Stimulated activated CD8-positive, alpha-beta memory T cell treated with anti-CD3 and anti-CD28 coated beads, Interleukin-15, amount 100 ng/mL, for 48 hours (primary cell): Measurements from ENCODE around the gene C8A.

Experiments
- DNase-seq, 2 donors: peaks; one replicate each; pipeline ENCODE4 v3.0.0-alpha.2; 2020; ENCODE audit warnings: low read depth in 2 of 2

C8A gene

DNA sequence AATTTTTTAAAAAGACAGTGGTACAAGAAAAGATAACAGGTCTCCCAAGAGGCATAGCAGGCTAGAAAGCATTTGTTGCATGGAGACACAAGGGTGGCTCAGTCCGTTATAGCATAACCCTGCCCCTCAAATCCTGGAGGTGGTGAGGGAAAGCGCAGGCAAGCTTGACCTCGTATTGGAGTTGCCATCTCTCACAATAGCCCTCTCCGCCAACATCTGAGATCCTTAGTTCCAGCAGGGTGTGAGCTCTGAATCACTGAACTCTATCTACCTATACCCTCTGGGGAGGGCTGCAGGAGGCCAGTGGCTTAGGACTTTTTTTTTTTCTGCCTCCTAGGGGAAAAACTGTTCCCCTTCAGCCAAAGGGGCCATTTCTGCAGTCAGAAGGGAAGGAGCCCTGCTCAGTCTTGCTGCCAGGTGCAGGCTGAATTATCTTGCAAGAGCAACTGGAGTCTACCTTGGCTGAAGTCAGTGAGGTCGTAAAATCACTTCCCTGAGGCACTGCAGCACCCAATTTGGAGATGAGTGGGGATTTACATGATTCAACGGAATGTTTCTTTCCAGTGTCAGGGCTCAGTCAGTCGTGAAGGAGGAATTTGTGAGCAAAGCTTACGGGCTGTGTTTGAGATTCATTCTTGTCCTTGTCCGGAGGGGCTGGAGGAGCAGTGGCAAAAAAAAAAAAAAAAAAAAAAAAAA lies 17.2 kb upstream of the C8A start:
- DNase-seq = no peak

DNA sequence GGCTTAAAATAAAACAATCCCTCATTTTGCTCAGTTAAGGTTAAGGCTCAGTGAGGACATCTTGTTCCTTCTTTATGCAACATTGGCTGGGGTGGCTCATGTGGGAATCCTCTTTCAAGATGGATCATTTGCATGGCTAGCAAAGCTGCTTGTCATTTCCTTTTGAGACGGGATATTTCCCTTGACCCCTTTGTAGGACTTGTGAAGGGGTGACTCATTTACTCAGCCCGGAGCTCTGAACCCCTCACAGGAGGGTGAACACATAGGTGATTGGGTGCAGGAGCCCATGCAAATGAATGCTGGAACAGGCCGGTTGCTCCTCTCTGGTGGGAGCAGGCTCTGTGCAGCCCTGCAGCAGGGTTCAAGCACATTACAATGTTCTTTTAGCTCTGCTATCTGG lies 15.8 kb upstream of the C8A start:
- no peak for DNase-seq

DNA sequence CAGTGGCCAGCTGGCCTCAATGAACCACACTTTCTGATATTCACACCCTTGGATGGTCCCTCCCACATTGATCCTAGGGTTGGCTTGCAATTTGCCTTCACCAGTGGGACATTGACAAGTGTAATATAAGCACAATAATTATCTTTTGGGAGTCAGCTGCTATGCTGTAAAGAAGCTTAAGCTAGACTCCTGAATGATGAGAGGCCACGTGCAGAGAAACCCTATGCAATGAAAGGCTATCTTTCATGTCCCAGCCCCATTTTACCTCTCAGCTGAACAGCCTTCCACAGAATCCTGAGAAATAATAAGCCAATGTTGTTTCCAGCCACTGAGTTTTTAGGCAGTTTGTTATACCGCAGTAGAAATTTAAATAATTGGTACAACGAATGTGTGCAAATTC lies 11.1 kb upstream of the C8A start:
- DNase-seq = no peak

DNA sequence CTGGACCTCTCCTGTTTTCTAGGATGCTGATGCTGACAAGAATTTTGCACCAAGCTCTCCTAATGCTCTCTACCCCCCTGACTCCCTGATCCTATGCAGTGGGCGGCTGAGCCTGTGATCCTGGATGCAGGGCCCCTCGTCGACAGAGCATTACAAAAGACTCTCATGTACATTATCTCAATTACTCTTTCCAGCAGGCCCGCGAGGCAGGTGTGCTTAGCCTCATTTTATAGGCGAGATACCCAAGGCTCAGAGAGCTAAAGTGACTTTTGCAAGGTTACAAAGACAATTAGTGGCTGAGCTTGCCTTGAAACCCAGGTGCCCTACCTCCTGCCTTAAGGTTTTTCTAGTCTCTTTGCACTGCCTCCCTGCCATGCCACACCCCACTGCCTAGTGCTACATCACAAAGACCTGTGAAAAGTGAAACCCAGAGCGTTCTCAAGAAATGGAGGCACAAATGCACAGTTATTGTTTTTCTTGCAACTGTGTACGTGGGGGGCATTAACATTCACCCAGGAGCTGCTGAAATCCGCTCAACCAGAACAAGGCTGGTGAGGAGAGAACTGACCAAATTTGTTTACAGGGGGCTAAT lies 10.0 kb upstream of the C8A start:
- DNase-seq = no peak

DNA sequence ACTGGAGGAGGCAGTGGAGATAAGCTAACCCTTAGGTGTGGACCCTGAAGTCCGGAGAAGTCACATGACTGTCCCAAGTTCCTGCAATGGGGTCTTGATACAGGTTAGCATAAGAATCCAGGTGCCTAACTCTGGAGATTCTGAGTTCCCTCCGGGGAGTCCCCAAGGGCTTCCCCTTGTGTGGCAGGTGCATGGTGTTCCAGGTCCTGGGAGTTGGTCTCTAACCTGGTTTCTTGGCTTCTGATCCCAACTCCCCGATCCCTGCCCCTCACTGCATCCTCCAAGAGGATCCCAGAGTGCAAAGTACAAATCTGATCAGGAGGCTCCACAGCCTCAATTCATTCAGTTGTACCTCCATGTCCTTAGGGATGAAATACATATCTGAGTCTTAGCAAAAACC lies 9.3 kb upstream of the C8A start:
- DNase-seq = no peak

DNA sequence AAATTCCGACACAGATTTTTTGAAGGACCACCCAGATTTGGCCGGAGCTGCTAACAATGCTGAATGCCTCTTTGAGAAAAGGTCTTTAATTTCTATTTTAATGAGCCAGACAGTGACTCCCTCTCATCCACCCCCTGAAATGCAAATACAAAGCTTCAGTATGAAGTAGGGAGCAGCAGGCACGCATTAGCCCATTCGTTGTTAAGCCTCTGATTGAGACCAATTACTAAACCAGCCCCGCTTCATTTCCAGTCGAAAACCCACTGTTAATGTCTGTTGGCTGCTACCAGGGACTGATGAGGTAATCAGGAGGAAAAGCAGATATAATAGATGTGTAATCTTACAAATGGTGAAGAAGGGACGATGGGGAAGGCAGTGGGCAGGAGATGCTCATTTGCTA lies 4.8 kb upstream of the C8A start:
- no peak for DNase-seq

DNA sequence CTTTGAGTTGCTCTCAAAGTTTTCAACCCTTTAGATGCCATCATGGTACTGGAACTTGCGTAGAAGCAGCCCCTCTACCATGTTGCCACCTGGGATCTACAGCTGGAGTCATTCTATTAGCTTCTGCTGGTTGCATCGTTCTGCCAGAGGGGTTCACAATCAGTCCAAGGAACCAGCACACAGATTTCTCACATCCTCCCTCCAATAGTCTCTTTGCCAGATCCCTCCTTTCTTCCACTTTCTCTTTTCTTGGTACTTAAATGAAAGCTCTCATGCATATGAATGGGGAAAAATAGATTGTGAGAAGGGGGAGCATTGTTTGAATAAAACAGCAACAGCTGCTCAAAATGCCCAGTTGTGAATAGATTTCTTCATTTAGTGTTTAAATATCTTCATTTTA lies 4.2 kb upstream of the C8A start:
- DNase-seq = no peak

DNA sequence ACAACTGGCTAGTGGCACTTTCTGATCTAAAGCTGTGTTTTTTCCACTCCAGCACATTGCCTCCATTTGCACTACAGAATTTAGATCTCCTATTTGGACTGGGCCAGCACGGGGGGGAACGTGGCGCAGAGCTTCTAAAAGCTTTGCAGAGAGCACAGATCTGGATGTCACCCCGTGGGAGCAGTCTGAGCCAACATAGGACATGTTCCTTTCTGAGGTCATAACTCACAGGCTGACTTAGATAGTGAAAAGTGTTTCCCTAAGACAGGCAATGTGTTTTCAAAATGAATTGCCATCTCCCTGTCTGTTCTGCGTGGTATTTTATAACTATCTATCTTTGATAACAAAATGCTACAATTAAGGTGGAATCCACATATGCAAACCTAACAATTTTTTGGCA lies 3.7 kb upstream of the C8A start:
- DNase-seq = no peak

DNA sequence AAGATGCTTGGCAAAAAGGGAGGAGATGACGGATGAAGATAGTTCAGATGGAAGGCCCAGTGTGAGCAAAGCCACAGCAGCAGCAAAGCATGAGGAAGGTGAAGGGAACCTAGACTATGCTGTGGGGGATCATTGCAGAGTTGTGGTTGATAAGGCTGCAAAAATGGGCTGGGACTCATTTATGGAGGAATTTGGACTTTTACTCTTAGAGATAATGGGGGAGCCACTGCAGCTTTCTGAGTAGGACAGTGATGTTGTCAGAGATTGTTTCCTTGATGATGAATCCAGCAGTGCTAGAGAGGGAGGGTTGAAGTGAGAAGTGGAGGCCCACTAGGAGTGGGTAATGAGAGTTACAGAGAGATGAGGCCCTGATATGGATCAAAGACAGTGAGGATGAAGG lies 2.1 kb upstream of the C8A start:
- no peak for DNase-seq

DNA sequence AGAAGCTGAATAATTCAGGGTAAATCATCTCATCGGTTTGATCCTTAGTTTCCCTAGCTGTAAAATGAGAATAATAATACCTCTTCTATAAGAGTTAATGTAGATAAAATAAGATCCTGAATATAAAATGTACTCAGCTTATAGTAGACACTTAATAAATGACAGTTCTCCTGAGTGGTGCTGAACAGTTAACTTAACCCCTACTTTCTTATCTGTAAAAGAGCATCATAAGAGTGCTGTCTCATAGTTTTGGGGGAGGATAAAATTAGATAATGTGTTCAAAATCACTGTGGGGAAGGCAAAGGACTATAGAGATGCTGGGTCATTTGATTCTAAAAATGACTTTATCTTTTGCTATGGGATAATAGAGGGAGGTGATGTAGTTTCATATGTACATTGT lies 593 bp downstream of the C8A start:
- DNase-seq = no peak

DNA sequence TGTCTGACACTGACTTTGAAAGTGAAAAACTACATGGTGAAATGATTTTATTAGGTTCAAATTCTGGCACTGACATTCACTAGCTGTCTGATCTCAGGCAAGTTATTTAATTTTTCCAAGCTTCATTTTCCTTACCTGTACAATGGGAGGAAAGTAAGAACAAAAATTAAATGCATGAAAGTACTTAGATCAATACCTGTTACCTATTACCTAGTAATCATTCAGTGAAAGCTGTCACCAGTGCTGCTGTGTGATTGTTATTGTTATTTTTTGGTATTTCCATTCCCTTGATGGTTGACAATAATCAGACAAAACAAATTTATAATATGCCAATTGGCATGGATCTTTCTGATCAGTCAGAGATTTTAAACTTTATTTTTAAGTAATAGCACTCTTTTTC lies 1.6 kb downstream of the C8A start:
- no peak for DNase-seq

DNA sequence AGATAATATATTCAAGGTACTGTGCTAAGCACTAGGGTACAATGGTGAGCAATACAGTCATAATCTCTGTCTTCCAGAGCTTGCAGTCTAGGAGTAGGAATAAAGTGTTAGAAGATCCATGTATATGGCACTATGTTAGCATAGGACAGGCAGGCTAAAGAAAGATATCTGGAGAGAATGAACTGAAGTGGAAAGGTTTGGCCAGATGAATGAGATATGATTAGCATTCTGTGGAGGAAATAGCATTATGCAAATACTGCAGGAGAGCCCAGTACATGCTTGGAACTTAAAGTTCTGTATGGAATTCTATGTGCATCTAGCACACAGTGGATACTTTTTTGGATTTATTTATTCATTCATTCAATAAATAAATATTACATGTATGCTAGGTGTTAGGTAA lies 4.7 kb downstream of the C8A start:
- no peak for DNase-seq

DNA sequence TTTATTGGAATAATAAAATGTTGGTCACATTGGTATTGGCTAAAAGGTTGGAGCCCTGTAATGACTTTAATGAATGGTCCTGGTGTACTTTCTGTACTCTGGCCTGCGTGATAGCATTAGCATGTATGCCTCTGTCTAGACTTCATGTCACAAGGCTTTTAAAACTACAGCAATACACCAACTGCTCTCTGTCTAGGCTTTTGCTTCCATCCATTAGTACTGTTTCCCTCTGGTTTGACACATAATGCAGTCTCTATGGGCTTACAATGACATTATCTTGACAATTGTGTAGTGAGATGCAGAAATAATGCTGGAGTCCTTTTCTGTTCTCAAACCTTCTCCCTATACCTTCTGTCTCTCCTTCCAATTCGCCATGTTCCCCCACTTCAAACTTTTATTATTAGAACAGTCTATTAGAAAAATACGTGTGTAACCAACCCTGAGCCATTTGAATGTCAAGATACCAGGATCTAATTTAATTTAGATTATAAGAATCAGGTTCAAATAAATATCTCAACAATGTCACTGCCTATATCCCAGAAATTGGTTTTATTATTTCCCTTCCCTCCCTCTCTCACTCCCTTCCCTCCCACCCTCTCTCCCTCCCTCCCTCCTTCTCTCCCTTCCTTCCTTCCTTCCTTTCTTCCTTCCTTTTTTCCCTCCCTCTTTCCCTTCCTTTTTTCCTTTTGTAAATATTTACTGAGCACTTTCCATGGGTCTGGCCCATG lies 8.8 kb downstream of the C8A start:
- DNase-seq = no peak

DNA sequence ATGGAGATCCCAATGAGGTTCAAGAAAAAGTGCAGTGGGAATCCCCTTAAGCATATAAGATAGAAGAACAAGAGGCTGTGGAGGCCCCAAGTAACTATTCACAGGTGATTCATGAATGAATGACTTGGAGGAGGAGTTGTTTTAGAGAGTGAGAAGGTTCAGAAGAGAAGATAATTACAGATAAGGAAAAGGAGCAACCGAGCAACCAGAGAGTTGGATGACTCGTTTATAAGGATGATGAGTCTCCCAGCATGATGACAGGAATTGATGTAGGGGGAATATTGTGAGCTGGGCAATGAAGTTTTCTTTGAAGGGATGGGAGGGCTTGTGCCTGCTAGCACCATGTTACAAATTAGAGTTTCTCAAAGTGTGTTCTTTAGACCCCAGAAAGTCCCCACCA lies 9.8 kb downstream of the C8A start:
- no peak for DNase-seq

DNA sequence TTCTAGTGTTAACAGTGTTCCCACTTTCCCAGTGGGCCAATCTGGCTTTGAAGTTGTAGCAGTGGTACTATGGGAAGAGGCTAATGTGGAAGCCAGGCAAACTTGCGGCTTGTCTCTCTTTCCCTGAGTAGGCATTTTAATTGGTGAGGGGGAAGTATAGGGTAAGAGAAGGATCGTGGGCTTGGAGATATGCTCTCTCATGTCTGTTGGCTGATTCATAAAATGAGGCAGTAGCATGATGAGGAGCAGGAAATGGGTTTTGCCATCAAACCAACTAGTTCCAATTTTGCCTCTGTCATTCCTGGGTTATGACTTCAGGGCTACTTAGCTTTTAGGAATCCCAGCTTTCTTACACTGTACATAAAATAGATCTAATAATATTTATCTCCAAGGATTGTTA lies 12.1 kb downstream of the C8A start:
- no peak for DNase-seq

DNA sequence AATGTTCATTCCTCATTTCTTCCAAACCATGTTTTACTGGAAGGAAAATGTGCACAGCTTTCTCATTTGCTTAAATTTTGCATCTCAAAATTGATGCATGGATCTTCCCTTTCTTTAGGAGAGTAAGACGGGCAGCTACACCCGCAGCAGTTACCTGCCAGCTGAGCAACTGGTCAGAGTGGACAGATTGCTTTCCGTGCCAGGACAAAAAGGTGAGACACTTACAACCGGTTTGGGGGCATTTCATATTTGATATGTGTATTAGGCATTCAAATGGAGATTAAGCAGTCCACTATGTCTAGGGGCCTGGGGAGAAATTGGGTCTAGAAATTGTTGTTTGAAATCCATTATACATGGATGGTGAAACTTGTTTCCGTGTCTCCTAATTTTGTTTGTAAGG lies 12.9 kb downstream of the C8A start:
- no peak for DNase-seq

DNA sequence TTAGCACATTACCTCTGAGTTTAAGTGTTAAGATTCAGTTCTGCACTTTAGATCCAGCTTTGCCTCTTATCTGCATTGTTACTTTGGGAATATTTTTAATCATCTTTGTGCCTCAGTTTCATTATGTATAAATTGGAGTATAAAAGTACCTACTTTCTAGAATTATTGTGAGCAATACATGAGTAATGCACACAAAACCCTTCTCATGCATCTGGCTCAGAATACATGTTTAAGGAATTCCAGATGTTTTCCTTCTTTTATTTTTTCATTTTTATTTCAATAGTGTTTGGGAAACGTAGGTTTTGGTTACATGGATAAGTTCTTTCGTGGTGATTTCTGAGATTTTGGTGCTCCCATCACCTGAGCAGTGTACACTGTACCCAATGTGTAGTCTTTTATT lies 14.2 kb downstream of the C8A start:
- DNase-seq = no peak

DNA sequence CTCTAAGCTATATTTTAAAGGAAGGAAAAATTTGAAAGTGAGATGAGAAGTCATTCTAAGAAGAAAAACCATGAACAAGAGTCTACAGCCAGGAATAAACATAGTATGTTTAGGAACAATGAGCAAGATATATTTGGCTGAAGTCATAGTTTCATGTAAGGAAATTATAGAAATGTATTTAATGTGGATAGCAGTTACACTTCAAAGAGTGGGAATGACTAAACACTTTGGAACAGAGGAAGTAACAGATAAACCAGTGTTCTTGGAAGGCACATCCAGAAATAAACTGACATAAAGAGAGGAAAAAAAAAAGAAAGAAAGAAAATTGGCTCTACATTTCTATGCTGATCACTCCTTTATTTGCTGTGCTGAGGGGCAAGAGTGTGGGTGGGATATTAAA lies 18.0 kb downstream of the C8A start:
- no peak for DNase-seq

DNA sequence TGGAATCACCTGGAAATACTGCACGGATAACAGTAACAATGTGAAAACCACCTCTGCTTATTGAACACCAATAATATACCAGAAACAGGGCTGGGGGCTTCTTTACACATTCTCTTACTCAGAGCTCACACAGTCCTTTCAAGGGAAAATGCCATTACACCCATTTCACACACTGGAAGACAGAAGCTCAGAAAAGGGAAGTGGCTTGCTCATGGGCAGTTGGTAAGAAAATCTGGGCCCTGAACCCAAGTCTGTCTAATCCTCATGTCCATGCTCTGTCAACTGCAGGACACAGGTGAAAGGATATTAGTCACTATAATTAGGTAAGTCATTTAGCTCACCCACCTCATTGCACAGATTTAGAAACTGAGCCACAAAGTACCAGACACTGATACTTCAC lies 18.6 kb downstream of the C8A start:
- DNase-seq = no peak

DNA sequence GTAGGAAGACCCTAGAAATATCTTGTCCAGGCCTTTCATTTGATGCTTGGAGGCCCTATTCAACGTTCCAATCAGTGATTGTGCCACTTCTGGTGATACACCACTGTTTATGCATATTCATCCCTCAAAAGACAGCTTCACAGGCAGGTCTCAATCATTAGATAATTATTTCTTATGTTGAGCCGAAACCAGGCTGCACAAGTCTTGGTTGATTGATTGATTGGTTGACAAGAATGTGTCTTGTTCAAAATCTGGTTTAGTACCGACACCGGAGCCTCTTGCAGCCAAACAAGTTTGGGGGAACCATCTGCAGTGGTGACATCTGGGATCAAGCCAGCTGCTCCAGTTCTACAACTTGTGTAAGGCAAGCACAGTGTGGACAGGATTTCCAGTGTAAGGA lies 20.1 kb downstream of the C8A start:
- DNase-seq = no peak

DNA sequence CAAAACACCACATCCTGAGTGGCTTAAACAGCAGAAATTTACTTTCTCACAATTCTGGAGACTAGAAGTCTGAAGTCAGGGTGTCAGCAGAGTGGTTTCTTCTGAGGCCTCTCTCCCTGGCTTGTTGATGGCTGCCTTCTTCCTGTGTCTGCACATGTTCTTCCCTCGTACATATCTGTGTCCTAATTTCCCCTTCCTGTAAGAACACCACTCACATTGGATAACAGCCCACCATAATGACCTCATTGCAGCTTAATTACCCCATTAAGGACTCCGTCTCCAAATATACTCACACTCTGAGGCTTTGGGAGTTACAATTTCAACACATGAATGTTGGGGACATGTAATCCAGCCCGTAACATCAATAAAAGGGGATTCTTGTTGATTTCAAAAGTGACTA lies 23.4 kb downstream of the C8A start:
- no peak for DNase-seq

DNA sequence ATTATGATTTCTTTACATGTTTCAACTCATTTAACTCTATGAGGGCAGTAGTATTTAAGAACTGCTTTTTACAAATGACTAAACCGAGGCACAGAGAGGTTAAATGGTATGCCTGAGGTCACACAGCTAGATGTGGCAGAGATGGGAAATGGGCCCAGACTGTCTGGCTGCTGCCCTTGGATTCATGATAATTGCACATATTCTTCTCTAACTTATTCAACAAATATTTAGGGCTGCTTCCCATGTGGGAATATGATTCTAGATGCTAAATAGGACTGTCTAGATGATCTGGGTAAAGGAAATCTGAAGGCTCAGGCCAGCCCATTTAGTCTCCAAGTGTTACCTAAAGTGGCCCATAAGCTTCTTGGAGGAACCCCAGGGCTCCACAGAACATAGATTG lies 26.2 kb downstream of the C8A start:
- no peak for DNase-seq

DNA sequence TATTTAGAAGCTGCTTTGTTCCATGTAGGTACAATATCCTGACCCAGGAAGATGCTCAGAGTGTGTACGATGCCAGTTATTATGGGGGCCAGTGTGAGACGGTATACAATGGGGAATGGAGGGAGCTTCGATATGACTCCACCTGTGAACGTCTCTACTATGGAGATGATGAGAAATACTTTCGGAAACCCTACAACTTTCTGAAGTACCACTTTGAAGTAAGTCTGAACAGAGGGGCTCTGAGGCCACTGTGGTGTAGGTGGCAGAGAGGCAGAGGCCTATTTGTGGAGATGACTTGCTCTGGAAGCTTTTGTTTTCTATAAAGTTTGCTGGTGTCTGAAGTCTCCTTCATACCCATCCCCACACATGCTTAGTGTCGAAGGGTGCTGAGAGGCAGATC lies 26.8 kb downstream of the C8A start:
- peak in 1 of 2 donors; percentile 1 for DNase-seq

DNA sequence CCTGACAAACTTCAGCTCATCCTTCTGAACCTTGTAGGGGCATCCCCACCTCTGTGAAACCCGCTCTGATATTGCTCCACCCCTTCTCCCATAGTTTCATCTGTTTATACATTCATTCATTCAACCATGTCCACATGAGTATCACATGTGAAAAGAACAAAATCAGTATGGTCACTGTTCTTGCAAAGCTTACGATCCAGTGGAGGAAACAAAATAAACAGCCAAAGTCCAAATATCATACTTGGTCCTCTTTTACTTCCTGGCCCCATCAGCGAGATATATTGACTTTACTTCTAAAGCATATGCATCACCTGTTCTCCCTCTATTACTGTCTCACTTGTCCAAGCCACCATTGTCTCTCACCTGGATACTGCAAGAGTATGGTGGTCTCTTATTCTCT lies 35.6 kb downstream of the C8A start:
- no peak for DNase-seq
